ENCODE data around the gene SLK. TPM values are rescaled to one million over a fixed set of nuclear protein-coding genes. Genes with fewer than 3 reads are reported as not detected.

The SLK gene
- total RNA-seq, 2 experiments from 2014 or later: 19.4 to 19.9 TPM

DNA sequence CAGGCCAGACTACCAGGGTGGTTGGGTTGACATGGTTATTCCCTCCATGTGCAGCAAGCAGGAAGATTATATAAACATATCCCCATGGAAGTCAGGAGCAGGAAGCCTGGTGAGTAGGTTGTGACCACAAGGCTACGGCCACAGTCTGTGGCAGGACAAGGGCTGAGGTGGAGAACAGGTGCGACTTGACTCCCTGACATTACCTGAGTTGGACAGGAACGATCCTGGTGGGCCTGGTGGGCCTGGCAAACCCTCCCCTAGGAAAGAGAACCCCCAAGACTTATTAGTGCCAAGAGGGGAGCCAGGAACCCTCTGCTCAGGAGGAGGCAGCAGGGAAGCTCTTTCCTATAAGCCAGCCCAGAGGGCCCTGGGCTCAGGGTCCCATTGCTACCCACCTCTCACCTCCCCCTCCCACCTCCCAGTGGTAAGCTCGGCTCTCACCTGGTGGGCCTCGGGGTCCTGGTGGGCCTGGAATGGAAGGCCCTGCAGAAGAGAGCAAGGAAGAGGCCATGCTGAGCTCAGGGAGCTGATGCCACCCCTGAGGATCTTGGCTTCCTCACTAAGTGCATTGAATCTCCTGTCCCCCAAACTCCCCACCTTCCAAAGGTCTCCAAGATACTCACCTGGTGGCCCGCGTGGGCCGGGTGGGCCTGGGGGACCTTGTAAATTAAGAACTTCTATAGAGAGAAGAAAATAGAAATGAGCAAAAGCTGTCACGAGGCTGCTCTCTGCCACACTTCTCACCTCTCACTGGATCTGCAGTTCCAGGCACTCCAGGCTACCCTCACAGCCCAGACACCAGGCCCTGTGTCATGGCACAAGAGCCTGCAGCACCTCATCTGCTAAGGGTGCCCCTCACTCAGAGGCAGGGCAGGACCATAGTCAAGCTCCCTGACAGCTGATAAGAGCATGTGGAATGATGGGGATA lies 74.2 kb downstream of the SLK start:
- H3K4me3 ChIP-seq (ENCODE audit: low read depth, low read length, poor library complexity, severe bottlenecking): no peak overlapping the region
- no peak for DNase-seq (ENCODE audit: low spot score)
- no peaks in the 10 kb centered on the region for H4K20me1 ChIP-seq (ENCODE audit: insufficient read depth, low read length)
- intact Hi-C loops (cut with micrococcal nuclease; ENCODE audit: unreplicated experiment): no loop called here
- H3K27ac ChIP-seq (ENCODE audit: low read depth, low read length, poor library complexity, severe bottlenecking): no peak overlapping the region
- TF ChIP-seq, protein P1, sequence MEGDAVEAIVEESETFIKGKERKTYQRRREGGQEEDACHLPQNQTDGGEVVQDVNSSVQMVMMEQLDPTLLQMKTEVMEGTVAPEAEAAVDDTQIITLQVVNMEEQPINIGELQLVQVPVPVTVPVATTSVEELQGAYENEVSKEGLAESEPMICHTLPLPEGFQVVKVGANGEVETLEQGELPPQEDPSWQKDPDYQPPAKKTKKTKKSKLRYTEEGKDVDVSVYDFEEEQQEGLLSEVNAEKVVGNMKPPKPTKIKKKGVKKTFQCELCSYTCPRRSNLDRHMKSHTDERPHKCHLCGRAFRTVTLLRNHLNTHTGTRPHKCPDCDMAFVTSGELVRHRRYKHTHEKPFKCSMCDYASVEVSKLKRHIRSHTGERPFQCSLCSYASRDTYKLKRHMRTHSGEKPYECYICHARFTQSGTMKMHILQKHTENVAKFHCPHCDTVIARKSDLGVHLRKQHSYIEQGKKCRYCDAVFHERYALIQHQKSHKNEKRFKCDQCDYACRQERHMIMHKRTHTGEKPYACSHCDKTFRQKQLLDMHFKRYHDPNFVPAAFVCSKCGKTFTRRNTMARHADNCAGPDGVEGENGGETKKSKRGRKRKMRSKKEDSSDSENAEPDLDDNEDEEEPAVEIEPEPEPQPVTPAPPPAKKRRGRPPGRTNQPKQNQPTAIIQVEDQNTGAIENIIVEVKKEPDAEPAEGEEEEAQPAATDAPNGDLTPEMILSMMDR (conservative IDR thresholded peaks at IDR 0.05; ENCODE audit: low read length): no peak
- TF ChIP-seq EZH2phosphoT487 (IDR thresholded peaks at IDR 0.05; ENCODE audit: borderline replicate concordance, low read depth, low read length): no peak
- no peaks in the 10 kb centered on the region for H3K36me3 ChIP-seq (ENCODE audit: insufficient read depth, low read length)
- no peak overlapping the region for H3K4me2 ChIP-seq (ENCODE audit: low read length)
- ChIA-PET CTCF (ENCODE audit: unreplicated experiment) (no interaction called here), POLR2A (interaction anchor here (0.8 kb wide), 1 partner anchor 9 kb away, joined by 3 read pairs; no protein-coding TSS in a partner anchor)
- no peaks in the 10 kb centered on the region for H3K9me3 ChIP-seq (ENCODE audit: low read length)
- H3K4me1 ChIP-seq (ENCODE audit: insufficient read depth, low read length, poor library complexity, severe bottlenecking): no peaks in the 10 kb centered on the region
- no peaks in the 10 kb centered on the region for H3K79me2 ChIP-seq (ENCODE audit: insufficient read depth, low read depth, low read length)
- BruUV-seq (replicated peaks): no TSS peak
- H3K9me2 ChIP-seq (ENCODE audit: insufficient read depth, low read length): no peaks in the 10 kb centered on the region
- H2AFZ ChIP-seq (ENCODE audit: low read length): no peak overlapping the region

DNA sequence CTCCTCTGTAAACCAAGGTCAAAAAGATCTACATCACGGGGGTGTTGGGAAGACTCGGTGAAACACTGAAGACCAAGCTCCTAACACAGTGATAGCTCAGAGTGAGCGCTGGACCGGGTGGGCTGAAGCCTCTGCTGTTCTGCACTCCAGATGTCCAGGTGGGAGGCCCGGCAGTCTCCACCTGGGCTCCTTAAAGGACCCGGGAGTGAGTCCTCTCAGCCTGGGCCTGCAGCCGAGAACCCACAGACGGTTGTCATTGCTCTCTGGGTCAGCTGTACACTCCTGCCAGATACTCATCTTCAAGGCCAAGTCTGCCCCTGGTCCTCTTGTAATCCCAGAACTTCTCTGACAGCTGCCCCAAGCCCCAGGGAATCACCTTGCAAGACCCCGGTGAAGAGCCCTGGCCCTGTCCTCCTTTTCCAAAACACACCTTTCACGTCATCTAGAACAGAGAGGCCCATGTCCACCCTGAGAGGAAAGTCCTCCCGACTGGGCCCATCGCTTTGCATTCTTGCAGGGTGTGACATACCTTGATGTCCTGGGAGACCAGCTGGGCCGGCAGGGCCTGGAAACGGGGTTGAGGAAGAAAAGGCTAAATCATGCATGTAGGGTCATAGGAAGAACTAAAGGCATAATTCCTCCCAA lies 75.1 kb downstream of the SLK start:
- H3K4me1 ChIP-seq (ENCODE audit: insufficient read depth, low read length, poor library complexity, severe bottlenecking): no peaks in the 10 kb centered on the region
- H3K27ac ChIP-seq (ENCODE audit: low read depth, low read length, poor library complexity, severe bottlenecking): no peak overlapping the region
- H3K79me2 ChIP-seq (ENCODE audit: insufficient read depth, low read depth, low read length): no peaks in the 10 kb centered on the region
- no peaks in the 10 kb centered on the region for H3K9me2 ChIP-seq (ENCODE audit: insufficient read depth, low read length)
- H3K9me3 ChIP-seq (ENCODE audit: low read length): no peaks in the 10 kb centered on the region
- no peak overlapping the region for H3K4me2 ChIP-seq (ENCODE audit: low read length)
- no peaks in the 10 kb centered on the region for H4K20me1 ChIP-seq (ENCODE audit: insufficient read depth, low read length)
- intact Hi-C loops (cut with micrococcal nuclease; ENCODE audit: unreplicated experiment): no loop called here
- DNase-seq (ENCODE audit: low spot score): no peak
- POLR2A ChIA-PET: interaction anchor here (0.8 kb wide), 1 partner anchor 10 kb away, joined by 3 read pairs; no protein-coding TSS in a partner anchor
- BruUV-seq (replicated peaks): no TSS peak
- no peak overlapping the region for H2AFZ ChIP-seq (ENCODE audit: low read length)
- H3K4me3 ChIP-seq (ENCODE audit: low read depth, low read length, poor library complexity, severe bottlenecking): no peak overlapping the region
- TF ChIP-seq EZH2phosphoT487 (IDR thresholded peaks at IDR 0.05; ENCODE audit: borderline replicate concordance, low read depth, low read length): no peak
- TF ChIP-seq, protein P1 (conservative IDR thresholded peaks at IDR 0.05; ENCODE audit: low read length): no peak
- no peaks in the 10 kb centered on the region for H3K36me3 ChIP-seq (ENCODE audit: insufficient read depth, low read length)
- CTCF ChIA-PET (ENCODE audit: unreplicated experiment): no interaction called here
